Left ventricle myocardium inferior (tissue), 1 donor: ENCODE measurements around the gene ADORA2B. TPM values are rescaled to one million over a fixed set of nuclear protein-coding genes. Genes with fewer than 3 reads are reported as not detected.

Experiments
- DNase-seq: peaks from one replicate; pipeline ENCODE4 v3.0.0-alpha.2; 2020
- H3K27ac ChIP-seq: fragments of 200-600 bp; replicated peaks from 2 replicates; pipeline ENCODE4 v1.8.0; 2021
- H3K27me3 ChIP-seq: fragments of 200-600 bp; 2 replicates; pipeline ENCODE4 v1.8.0; 2021; ENCODE audit warnings: low read depth
- H3K36me3 ChIP-seq: fragments of 200-600 bp; 2 replicates; pipeline ENCODE4 v1.8.0; 2021
- H3K4me1 ChIP-seq: fragments of 200-600 bp; 2 replicates; pipeline ENCODE4 v1.8.0; 2021
- H3K4me3 ChIP-seq: fragments of 200-600 bp; 2 replicates; pipeline ENCODE4 v1.8.0; 2021; ENCODE audit warnings: mild to moderate bottlenecking, moderate library complexity
- H3K9me3 ChIP-seq: fragments of 200-600 bp; replicated peaks from 2 replicates; pipeline ENCODE4 v1.8.0; 2021
- intact Hi-C: fragments of 100-400 bp; cut with micrococcal nuclease; formaldehyde crosslinking; loops from one replicate; pipeline ENCODE4 v1.11.0; 2022
- total RNA-seq: library from RNA; stranded (reverse); fragmentation: NEBNext Ultra II Directional; extraction: Animal tissue kit (Norgen Biotek cat#: 25700); gene quantifications from one replicate; pipeline ENCODE4 v1.2.1, GENCODE V29; 2021
- TF ChIP-seq, protein P1 (sequence below): fragments of 200-600 bp; IDR thresholded peaks from 2 replicates; pipeline ENCODE4 v1.8.0; 2021; ENCODE audit warnings: antibody characterized with exemption, mild to moderate bottlenecking, borderline replicate concordance
- donor health status: DM: no; HTN: yes; CAD: no; lungs with severe emphysema.

Gene ADORA2B
- total RNA-seq, 1 donor from 2014 or later: 0.55 TPM

DNA sequence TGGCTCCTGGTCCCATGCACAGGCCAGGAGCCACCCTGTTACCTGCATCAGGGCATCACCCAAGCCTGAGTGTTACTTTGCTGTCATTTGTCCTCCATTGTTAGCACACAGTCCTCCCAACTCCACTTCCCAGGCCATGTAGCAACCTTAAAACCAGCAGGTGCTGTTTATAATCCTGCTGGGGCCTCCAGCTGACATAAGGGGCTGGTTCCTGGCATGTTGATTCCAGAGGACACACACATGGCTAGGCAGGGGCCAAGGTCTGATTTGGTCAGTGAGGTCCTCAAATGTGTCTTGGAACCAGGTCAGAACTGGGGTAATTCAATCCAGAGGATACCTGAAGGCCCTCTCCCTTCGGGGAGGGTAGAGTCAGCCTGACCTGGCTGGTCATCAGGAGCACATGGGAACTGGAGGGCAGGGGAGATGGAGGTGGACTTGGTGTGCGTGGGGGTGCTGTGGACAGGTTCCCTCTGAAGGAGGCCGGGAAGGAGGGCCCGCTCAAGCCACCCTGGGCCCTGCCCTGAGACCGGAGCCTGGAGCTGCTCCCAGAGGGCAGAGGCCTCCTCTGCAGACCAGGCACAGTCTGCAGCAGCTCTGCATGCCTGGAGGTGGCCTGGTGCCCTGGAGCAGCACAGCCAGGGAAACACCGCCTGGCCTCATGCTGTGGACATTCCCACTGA lies 6.6 kb downstream of the ADORA2B start:
- H3K4me1 ChIP-seq: no peaks in the 10 kb centered on the region
- H3K27me3 ChIP-seq: no peaks in the 10 kb centered on the region
- H3K27ac ChIP-seq: no peak overlapping the region
- intact Hi-C loops: no loop called here
- DNase-seq: no peak
- TF ChIP-seq, protein P1, sequence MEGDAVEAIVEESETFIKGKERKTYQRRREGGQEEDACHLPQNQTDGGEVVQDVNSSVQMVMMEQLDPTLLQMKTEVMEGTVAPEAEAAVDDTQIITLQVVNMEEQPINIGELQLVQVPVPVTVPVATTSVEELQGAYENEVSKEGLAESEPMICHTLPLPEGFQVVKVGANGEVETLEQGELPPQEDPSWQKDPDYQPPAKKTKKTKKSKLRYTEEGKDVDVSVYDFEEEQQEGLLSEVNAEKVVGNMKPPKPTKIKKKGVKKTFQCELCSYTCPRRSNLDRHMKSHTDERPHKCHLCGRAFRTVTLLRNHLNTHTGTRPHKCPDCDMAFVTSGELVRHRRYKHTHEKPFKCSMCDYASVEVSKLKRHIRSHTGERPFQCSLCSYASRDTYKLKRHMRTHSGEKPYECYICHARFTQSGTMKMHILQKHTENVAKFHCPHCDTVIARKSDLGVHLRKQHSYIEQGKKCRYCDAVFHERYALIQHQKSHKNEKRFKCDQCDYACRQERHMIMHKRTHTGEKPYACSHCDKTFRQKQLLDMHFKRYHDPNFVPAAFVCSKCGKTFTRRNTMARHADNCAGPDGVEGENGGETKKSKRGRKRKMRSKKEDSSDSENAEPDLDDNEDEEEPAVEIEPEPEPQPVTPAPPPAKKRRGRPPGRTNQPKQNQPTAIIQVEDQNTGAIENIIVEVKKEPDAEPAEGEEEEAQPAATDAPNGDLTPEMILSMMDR: no peak
- H3K36me3 ChIP-seq: no peaks in the 10 kb centered on the region
- H3K9me3 ChIP-seq: no peaks in the 10 kb centered on the region
- no peak overlapping the region for H3K4me3 ChIP-seq

DNA sequence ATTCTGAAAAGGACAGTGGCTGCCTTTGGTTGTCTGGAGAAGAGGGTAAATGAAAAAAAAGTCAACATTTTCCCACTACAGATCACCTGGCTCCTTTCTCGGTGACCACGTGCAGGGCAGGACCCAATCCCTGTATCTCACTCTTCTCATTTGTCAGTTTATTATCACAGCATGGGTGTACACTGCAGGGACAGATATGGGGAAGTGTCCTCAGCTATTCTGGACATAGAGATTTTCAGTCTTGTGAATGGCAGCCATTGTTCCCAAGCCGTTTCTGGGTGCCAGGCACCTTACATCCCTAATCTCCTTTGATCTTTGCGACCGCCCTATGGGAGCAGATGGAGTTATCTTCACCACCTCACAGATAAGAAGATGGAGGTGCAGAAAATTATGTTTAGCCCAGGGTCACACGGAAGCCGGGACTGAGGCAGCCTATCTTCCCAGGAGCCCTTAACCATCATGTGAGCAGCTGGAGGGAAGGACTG lies 7.2 kb downstream of the ADORA2B start:
- intact Hi-C loops: no loop called here
- Histone ChIP-seq H3K27ac (no peak overlapping the region), H3K4me1 (no peaks in the 10 kb centered on the region), H3K36me3 (no peaks in the 10 kb centered on the region), H3K27me3 (no peaks in the 10 kb centered on the region), H3K9me3 (no peaks in the 10 kb centered on the region), H3K4me3 (no peak overlapping the region)
- TF ChIP-seq, protein P1: no peak
- no peak for DNase-seq

DNA sequence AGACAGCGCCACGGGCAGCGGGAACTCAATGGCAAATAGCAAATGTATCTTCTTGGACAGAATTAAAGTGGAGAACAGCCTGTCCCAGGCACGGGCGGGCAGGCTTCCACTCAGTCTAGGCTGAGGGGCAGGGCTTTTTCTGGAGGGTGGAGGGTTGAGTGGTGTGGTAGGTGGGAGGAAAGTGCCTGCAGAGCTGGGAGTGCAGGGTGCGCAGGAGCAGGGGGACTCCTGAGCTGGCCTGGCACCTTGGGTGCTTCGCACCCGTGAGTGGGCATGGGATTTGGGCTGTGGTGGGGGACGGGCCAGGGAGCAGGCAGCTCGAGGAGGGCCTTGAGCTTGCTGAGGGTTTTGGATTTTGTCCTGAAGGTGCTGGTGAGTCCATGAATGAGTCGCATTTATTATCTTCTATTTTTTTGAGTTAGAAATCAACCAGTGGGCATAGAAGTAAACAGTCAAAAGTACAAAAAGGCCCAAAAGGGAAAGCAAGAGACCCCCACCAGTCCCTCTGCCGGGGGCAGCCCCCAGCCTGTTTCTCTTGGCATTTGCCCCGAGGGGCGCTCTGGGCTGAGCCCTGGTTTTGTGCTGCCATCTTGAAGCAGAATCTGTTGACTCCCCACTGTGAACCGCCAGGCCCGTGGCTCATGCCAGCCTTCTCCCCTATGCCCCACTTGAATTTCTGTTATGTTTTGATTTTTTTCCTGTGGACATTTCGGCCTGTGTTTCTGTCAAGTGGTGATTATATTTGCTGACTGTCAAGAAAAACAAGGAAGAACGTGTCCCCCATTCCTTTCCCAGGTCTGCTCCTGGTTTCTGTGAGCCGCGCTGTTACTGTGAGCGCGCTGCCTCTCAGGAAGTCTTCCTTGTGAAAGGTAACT lies 8.2 kb downstream of the ADORA2B start:
- intact Hi-C loops: no loop called here
- TF ChIP-seq, protein P1: no peak
- H3K36me3 ChIP-seq: no peaks in the 10 kb centered on the region
- H3K4me3 ChIP-seq: no peak overlapping the region
- no peaks in the 10 kb centered on the region for H3K9me3 ChIP-seq
- DNase-seq: no peak
- no peak overlapping the region for H3K27ac ChIP-seq
- no peaks in the 10 kb centered on the region for H3K4me1 ChIP-seq
- H3K27me3 ChIP-seq: no peaks in the 10 kb centered on the region

DNA sequence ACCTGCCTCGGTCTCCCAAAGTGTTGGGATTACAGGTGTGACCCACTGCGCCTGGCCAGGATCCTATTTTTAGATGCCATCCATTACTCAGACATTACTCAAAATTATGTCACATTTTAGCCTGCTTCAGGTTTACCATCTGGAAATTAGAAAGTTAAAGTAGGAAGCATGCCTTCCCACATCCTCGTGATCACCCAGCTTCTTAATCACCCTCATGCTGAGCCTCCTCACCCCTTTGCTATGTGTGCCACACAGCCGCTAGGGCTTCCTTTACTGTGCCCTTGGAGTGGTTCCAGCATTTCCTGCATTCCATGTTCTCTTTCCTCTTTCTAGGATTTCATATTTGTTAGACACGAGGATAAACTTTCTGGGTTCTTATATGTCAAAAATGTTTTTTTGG lies 9.3 kb downstream of the ADORA2B start:
- H3K36me3 ChIP-seq: no peaks in the 10 kb centered on the region
- no peaks in the 10 kb centered on the region for H3K27me3 ChIP-seq
- no peak overlapping the region for H3K4me3 ChIP-seq
- TF ChIP-seq, protein P1: no peak
- no peak for DNase-seq
- no peak overlapping the region for H3K27ac ChIP-seq
- no peaks in the 10 kb centered on the region for H3K9me3 ChIP-seq
- H3K4me1 ChIP-seq: no peaks in the 10 kb centered on the region
- intact Hi-C loops: no loop called here

DNA sequence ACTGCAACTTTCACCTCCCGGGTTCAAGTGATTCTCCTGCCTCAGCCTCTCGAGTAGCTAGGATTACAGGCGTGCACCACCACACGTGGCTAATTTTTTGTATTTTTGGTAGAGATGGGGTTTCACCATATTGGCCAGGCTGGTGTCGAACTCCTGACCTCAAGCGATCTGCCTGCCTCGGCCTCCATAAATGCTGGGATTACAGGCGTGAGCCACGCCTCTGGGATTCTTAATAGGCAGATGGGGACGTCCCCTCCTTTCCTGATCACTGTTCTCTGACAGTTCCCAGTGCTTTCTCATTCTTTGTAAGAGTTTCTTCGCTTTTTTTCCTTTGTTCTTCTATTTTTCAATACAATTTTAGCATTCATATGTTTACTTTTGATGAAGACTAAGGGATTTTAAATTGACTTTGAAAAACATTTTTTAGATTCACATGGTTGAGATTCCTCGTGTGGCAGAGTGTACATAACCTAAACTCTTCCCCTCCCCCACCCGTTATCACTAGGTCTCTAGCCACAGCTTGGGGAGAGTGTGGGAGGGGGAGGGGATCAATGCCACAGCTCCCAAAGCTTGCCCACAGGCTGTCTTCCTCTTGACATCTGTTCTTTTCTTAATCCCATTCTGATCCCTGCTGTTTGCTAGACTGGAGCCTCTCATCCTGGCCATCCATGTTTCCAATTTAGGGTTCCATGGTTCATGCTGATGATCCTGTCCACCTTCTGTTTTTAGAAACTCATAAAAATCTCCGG lies 11.0 kb downstream of the ADORA2B start:
- TF ChIP-seq, protein P1: no peak
- DNase-seq: no peak
- H3K9me3 ChIP-seq: no peaks in the 10 kb centered on the region
- H3K36me3 ChIP-seq: no peaks in the 10 kb centered on the region
- no peaks in the 10 kb centered on the region for H3K4me1 ChIP-seq
- H3K4me3 ChIP-seq: no peak overlapping the region
- no peak overlapping the region for H3K27ac ChIP-seq
- no peaks in the 10 kb centered on the region for H3K27me3 ChIP-seq
- intact Hi-C loops: no loop called here
